Kidney tubule cell (primary cell): Measurements from ENCODE around the gene AIFM2.
"Not testable (repeated sequence)": the region's sequence is repeated elsewhere in the genome, so short reads cannot be mapped to it uniquely, and the experiment has no call there.

Experiments used
- DNase-seq: peaks from one replicate; pipeline ENCODE4 v3.0.0-alpha.2; 2018; ENCODE audit warnings: low spot score

AIFM2 gene

DNA sequence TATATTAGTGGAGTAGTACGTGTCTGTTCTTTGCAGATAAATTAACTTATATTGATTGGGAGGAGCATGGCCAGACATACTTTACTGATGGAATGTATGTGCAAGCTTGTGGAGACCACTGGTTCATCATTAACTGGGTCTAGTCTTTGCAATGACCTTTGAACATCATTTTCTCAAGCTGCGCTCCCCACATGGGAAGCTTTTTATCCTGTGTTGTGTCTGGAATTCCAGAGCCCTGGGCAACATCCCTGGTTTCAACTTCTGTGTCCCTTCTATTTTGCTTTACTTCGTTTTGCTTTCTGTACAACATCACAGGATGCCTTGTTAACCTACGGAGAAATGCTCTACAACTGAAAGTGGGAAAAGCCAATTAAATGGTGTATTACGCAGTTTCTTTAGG lies 41.7 kb downstream of the AIFM2 start:
- peak; percentile 51 for DNase-seq

DNA sequence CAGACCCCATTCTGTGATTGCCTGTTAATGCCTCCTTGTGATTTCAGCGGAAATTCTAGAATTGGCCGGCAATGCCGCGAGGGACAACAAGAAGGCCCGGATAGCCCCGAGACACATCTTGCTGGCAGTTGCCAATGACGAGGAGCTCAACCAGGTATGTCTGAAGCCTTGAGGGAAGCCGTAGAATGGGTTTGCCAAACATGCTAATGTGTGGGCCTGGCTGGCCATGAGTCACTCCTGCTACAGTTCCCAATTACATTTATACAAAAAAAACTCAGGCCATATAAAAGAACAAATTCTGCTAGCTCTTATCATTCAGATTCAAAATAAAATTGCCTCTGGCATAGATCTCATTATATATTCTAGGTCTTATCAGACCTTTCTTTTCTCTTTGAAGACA lies 42.6 kb downstream of the AIFM2 start:
- DNase-seq, result peak; percentile 24

DNA sequence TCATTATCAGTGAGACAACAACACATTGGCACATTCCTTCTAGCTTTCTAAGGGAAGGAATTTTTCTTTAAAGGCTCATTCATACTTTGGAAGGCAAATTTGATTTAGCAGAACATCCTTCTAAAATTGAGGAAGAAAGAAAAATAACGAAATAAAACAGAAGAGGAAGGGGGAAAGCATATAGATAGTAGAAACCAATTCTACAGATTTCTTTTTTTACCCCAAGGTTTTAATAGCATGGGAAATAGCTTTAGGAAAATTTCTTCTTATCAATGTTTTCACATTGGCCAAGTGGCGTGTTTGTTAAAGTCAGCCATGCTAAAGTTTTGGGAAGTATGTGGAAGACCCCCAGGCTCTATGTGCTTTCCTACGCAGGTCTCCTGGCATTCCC lies 44.3 kb downstream of the AIFM2 start:
- DNase-seq, result no peak

DNA sequence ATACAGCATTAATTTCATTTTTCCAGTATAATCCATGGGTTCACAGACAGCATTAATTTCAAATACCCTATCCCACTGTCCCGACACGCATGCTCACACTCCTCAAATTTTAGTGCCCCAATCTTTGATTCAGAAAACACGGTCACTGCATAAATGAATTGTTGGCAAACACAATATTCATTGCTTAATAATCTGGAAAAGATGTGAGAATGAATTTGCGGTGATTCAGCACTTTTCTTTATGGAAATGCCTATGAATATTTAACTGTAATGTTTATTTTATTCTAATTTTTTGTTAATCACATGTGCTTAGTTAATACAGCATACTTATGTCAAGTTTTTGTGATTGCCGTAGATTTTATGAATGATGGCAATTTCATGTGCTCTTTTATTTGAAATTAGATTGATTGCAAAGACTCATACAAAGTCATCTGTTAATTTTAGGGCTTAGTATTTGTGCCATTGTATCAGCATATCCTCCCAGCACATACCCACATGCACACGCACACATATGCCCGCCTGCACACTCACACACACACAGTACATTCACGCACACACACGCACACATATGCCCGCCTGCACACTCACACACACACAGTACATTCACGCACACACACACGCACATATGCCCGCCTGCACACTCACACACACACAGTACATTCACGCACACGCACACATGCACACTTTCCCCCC lies 44.9 kb downstream of the AIFM2 start:
- DNase-seq, result no peak

DNA sequence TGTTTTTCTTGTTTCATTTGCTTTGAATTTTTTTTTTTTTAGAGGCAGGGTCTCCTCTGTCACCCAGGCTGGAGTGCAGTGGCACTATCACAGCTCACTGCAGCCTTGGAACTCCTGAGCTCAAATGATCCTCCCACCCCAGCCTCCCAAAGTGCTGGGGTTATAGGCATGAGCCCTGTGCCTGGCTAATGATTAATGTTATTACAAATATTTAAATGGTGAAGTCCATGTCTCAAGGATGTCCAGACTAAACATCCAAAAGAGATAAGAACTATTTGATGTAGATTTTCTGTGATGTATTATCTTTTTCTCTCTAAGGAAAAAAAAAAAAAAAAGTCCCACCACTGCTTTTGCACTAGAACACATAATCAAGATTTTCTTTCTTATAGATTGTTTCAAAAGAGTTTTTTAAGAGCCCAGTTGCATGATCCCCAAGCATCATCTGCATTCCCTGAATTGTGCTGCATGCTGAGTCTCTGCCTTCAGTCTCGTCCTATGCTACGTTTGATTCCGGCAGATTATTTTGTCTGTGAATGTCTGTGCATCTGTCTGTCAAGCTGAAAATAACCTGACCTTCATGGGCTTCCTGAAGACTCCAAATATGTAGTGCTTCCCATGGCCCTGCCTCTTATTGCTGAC lies 46.5 kb downstream of the AIFM2 start:
- peak; percentile 18 for DNase-seq

DNA sequence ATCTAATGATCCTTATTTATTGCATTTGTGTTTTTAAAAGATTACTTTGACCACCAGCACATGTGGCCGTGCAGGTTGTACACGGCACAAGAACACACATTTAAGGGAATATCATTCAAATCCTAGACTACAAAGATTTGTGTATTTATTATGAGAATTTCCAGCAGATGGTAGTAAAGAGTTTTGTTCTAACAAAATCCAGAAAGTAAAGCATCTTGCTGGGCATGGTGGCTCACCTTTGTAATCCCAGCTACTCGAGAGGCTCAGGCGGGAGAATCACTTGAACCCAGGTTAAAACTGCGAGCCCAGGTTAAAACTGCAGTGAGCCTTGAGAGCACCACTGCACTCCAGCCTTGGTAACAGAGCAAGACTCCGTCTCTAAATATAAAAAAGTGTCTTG lies 48.4 kb downstream of the AIFM2 start:
- DNase-seq, result no peak

DNA sequence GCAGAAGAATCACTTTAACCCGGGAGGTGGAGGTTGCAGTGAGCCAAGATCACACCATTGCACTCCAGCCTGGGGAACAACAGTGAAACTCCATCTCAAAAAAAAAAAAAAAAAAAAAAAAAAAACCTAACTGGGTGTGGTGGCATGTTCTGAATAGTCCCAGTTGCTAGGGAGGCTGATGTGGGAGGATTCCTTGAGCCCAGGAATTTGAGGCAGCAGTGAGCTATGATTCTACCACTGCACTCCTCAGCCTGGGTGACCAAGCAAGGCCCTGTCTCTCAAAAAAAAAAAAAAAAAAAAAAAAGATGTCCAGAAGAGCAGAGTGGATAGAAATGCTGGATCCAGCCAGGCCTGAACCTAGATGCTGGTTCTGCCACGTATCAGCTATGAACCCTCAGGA lies 51.8 kb downstream of the AIFM2 start:
- DNase-seq, result not testable (repeated sequence)

DNA sequence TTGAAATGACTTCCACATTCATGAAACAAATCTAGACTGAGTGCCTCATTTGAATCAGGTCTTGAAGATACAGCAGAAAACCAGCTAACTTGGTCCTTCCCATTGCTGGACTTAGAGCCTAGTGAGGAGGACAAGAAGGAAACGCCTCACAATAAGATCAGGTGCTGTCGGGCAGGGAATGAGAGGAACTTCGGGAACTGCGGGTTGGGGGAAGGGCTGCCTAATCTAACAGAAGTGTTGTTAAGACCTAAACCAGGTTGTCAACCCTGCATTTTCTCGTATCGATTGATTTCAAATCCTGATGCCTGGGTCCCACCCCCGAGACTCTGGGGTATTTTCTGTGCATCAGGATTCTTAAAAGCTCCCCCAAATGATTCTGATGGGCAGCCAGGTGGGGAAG lies 53.7 kb downstream of the AIFM2 start:
- no peak for DNase-seq

DNA sequence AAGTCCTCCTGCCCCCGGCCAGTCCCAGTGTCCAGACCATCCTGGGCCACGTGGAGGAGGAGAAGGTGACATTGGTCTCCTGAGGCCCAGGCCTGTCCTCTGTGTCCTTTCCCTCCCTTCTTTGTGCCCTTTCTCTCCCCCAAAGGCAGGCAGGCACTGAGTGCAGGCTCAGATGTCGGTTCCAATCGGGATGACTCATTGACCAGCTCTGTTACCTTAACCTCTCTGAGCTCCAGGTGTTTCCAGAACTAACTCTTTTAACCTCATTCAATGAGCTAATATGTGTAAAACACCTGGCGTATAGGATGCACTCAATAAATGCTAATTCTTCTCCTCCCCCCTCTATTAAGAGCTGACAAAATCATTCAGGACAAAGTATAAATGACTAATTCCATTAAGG lies 54.3 kb downstream of the AIFM2 start:
- DNase-seq, result peak; percentile 32

DNA sequence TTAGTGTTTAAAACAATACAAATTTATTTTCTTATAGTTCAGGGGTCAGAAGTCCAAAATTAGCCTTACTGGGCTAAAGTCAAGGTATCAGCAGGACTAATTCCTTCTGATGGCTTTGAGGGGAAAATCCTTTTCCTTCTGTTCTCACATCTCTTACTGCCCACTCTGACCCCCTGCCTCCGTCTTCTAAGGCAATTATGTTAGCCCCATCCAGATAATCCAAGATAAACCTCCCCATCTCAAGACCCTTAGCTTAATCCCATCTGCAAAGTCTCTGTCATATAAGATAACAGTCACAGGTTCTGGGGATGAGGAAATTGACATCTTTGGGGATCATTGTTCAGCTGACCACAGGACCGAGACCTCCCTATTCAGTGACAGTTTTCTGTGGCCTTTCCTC lies 57.7 kb downstream of the AIFM2 start:
- no peak for DNase-seq

DNA sequence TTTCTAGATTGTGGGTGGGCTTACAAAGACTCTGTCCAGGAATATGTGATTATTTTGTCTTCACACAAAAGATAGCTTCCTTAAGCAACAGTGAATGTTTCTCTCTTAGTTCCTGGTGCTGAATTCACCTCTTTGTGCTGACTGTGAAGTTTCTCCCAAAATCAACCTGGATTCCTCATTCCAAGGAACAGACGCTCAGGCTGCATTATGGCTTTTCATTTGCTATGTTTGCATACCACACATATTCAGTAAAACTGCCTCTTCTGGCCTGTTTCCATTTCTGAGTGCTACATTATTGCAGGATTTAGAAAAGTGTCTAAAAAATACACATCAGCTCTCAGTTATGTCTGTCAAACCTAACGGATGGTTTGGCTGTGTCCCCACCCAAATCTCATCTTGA lies 58.5 kb downstream of the AIFM2 start:
- no peak for DNase-seq

DNA sequence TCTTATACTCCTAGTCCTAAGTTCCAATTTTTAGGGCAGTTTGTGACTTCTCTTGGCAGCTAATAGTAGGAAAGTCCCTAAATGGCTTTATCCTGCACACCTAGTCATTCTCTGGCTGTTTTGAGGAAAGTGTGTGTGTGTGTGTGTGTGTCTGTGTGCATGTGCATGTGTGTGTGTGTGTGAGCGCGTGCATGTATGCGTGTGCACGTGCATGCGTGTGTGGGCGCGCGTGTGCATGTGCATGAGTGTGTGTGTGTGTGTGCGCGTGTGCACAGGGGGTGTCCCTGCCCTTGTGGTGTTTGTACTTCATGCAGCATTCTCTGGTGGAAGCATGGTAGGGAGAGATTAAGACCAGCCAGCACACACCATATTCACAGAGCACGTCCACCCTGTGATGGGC lies 61.8 kb downstream of the AIFM2 start:
- no peak for DNase-seq

DNA sequence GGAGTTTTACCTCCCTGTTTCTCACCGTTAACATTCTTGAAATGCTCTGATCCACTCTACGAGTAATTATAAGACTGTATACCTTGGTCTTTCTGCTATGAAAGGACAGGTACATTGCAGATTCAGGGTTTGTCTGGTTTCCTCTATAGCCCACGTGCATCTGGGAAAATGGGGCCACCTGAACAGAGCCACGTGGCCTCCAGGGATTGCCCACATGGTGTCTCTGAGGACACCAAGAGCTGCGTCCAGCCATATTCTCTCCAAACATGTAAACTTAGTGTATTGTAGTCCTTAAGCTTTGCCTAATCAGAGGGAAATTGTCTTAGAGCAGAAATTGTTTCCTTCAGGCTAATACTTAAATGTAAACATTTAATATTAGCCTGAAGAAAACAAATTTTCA lies 63.3 kb downstream of the AIFM2 start:
- no peak for DNase-seq

DNA sequence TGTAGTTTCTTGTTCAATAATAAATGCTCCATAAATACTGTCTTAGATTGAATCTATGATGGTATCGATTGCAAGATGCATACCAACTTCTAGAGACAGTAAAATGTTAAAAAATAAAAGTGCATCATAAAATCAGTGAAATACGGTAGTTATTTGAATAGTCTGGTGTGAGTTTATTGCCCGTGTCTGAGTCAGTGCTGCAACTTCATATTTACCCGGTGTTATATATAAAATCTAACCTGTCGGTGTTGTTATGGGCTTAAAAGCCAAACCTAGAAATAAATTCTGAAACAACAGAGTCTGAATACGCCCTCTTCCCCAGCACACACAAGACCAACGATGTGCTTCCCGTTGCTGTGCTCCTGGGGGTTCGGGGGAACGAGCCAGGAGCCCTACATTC lies 63.7 kb downstream of the AIFM2 start:
- DNase-seq, result no peak

DNA sequence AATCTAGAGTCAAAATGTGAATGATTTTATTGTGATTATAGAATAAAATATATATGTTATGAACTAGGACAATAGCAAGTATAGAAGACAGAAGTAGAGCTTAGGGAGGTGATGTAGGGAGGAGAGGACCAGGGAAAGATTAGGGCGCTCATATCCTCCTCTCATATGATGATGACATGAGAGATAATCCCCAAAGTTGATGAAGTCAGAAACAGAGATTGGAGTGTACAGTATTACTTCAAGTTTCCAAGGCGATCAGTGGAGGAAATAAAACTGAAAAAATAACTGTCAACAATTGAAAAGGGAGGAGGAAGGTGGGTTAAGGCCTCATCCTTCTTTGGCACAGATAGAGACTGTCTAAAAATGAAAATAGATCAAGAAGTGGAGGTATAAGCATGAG lies 65.0 kb downstream of the AIFM2 start:
- no peak for DNase-seq

DNA sequence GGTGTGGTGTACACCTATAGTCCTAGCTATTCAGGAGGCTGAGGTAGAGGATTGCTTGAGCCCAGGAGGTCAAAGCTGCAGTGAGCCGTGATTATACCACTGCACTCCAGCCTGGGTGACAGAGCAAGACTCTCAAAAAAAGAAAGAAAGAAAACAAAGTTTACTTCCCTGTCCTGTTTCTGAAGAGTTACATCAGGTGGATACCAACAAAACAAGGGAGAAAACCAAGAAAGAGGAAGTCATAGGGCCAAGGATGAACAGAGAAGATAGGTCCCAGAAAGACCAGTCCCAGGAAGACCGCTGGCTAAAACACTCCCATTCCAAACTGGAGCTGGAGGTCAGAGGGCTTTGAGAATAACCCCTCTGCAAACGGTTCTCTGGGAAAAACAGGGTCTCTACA lies 66.4 kb downstream of the AIFM2 start:
- no peak for DNase-seq

DNA sequence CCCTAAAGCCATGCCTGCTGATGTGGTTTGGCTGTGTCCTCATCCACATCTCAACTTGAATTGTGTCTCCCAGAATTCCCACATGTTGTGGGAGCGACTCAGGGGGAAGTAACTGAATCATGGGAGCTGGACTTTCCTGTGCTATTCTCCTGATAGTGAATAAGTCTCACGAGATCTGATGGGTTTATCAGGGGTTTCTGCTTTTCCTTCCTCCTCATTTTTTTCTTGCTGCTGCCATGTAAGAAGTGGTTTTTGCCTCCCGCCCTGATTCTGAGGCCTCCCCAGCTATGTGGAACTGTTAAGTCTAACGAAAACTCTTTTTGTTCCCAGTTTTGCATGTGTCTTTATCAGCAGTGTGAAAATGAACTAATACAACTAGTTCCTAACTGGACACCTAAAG lies 68.1 kb downstream of the AIFM2 start:
- peak; percentile 29 for DNase-seq

DNA sequence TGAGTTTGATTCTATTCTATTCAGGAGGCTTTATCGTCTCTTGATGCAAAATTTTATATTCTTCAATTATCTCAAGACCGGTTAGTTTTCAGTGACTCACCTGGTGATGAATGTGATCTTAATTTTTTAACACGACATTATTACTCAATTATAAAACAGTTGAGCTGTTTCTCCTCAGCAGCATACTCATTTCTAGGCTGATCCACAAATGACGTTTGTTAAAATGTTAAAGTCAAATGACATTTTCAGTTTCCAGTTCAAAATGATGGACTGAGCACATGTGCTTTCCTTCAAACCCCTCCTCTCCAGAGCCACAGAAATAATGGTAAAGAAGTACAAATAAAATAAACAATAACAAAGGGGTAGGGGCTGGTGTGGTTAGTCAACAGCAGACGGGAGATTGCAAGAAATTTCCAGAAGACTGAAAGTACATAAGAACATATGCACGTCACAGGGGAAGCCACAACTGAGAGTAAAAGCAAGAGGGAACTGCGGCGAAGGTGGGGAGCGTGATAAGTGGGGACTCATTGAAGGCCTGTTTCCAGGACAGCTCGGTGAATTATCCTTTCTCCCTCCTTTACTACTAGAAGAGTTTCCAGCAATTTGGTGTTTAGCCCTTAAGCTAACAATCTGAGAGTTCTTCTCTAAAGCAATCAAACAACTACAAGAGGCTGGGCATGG lies 69.1 kb downstream of the AIFM2 start:
- no peak for DNase-seq
